GM23338 (cell line): ENCODE data around the gene RBFOX1.

Source experiments
- CREB1 ChIP-seq: fragments of 250-450 bp; sonication (Bioruptor Pico); IDR thresholded peaks from 2 replicates; pipeline ENCODE4 v1.5.0; 2020; ENCODE audit warnings: low read depth, mild to moderate bottlenecking, moderate library complexity
- EZH2 ChIP-seq: fragments of 200-600 bp; sonication (generic); IDR thresholded peaks from one replicate; pipeline ENCODE4 v1.8.0; 2017; ENCODE audit warnings: antibody characterized with exemption, mild to moderate bottlenecking, low read depth; ENCODE audit not compliant: unreplicated experiment
- EZH2phosphoT487 ChIP-seq: fragments of 200-600 bp; sonication (generic); IDR thresholded peaks from one replicate; pipeline ENCODE4 v1.8.1; 2018; ENCODE audit warnings: antibody characterized with exemption; ENCODE audit not compliant: unreplicated experiment
- JUNB ChIP-seq: IDR thresholded peaks from one replicate; pipeline ENCODE4 v1.6.1; 2016; ENCODE audit warnings: antibody characterized with exemption; ENCODE audit not compliant: unreplicated experiment
- NANOG ChIP-seq: IDR thresholded peaks from 2 replicates; pipeline ENCODE4 v1.6.1; 2016; ENCODE audit warnings: antibody characterized with exemption, borderline replicate concordance
- POLR2AphosphoS5 ChIP-seq: IDR thresholded peaks from 2 replicates; pipeline ENCODE4 v1.6.1; 2016; ENCODE audit warnings: antibody characterized with exemption, low read depth
- STAT1 ChIP-seq: IDR thresholded peaks from one replicate; pipeline ENCODE4 v1.6.1; 2016; ENCODE audit warnings: antibody characterized with exemption; ENCODE audit not compliant: unreplicated experiment
- ZNF114 ChIP-seq: fragments of 250-450 bp; sonication (Bioruptor Pico); IDR thresholded peaks from 2 replicates; pipeline ENCODE4 v1.5.0; 2020; ENCODE audit warnings: mild to moderate bottlenecking, moderate library complexity
- ZNF331 ChIP-seq: fragments of 250-450 bp; sonication (Bioruptor Pico); IDR thresholded peaks from 2 replicates; pipeline ENCODE4 v1.5.0; 2020; ENCODE audit warnings: low read depth, mild to moderate bottlenecking, moderate library complexity
- TF ChIP-seq, protein P1 (sequence below), 2 experiments: fragments of 200-600 bp in 1 of 2; sonication (generic) in 1 of 2; conservative IDR thresholded peaks; 2 replicates each; pipeline versions ENCODE4 v1.5.1 to v1.6.1; 2016 to 2017; ENCODE audit warnings: antibody characterized with exemption in 2 of 2, low read depth in 2 of 2, mild to moderate bottlenecking in 2 of 2, moderate library complexity in 1 of 2
- TF ChIP-seq, protein P2 (sequence below): IDR thresholded peaks from one replicate; pipeline ENCODE4 v1.6.1; 2018; ENCODE audit warnings: antibody characterized with exemption; ENCODE audit not compliant: unreplicated experiment
- TF ChIP-seq, protein P3 (sequence below): IDR thresholded peaks from 2 replicates; pipeline ENCODE4 v1.6.1; 2016; ENCODE audit warnings: antibody characterized with exemption

DNA sequence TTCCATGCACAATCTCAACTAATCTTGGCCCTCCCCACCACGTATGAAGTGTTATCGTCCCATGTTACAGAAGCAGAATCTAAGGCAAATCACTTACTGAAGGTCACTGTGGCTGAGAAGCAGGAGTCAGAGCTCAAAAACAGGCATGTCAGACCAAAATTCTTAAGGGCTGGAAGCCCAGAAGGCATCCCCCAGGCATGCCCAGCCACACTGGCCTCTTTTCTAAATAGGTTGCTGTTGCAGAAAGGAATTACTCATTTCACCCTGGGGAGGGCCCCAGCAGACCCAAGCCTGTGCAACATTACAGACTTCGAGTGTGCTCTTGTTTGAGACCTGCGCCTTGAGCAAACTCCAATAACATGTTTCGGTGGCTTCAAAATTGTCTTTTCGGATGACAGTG is 194.1 kb downstream of the RBFOX1 start:
- no peak for TF ChIP-seq EZH2
- TF ChIP-seq, protein P1, sequence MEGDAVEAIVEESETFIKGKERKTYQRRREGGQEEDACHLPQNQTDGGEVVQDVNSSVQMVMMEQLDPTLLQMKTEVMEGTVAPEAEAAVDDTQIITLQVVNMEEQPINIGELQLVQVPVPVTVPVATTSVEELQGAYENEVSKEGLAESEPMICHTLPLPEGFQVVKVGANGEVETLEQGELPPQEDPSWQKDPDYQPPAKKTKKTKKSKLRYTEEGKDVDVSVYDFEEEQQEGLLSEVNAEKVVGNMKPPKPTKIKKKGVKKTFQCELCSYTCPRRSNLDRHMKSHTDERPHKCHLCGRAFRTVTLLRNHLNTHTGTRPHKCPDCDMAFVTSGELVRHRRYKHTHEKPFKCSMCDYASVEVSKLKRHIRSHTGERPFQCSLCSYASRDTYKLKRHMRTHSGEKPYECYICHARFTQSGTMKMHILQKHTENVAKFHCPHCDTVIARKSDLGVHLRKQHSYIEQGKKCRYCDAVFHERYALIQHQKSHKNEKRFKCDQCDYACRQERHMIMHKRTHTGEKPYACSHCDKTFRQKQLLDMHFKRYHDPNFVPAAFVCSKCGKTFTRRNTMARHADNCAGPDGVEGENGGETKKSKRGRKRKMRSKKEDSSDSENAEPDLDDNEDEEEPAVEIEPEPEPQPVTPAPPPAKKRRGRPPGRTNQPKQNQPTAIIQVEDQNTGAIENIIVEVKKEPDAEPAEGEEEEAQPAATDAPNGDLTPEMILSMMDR (conservative IDR thresholded peaks at IDR 0.05; ENCODE audit: low read depth in 2 of 2): no peak
- no peak for TF ChIP-seq EZH2phosphoT487
- no peak for TF ChIP-seq POLR2AphosphoS5
- TF ChIP-seq, protein P2, sequence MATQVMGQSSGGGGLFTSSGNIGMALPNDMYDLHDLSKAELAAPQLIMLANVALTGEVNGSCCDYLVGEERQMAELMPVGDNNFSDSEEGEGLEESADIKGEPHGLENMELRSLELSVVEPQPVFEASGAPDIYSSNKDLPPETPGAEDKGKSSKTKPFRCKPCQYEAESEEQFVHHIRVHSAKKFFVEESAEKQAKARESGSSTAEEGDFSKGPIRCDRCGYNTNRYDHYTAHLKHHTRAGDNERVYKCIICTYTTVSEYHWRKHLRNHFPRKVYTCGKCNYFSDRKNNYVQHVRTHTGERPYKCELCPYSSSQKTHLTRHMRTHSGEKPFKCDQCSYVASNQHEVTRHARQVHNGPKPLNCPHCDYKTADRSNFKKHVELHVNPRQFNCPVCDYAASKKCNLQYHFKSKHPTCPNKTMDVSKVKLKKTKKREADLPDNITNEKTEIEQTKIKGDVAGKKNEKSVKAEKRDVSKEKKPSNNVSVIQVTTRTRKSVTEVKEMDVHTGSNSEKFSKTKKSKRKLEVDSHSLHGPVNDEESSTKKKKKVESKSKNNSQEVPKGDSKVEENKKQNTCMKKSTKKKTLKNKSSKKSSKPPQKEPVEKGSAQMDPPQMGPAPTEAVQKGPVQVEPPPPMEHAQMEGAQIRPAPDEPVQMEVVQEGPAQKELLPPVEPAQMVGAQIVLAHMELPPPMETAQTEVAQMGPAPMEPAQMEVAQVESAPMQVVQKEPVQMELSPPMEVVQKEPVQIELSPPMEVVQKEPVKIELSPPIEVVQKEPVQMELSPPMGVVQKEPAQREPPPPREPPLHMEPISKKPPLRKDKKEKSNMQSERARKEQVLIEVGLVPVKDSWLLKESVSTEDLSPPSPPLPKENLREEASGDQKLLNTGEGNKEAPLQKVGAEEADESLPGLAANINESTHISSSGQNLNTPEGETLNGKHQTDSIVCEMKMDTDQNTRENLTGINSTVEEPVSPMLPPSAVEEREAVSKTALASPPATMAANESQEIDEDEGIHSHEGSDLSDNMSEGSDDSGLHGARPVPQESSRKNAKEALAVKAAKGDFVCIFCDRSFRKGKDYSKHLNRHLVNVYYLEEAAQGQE: no peak
- no peak for TF ChIP-seq CREB1 (CRISPR knock-in tag)
- no peak for TF ChIP-seq ZNF114 (CRISPR knock-in tag)
- TF ChIP-seq JUNB: no peak
- no peak for TF ChIP-seq NANOG
- no peak for TF ChIP-seq STAT1
- TF ChIP-seq, protein P3, sequence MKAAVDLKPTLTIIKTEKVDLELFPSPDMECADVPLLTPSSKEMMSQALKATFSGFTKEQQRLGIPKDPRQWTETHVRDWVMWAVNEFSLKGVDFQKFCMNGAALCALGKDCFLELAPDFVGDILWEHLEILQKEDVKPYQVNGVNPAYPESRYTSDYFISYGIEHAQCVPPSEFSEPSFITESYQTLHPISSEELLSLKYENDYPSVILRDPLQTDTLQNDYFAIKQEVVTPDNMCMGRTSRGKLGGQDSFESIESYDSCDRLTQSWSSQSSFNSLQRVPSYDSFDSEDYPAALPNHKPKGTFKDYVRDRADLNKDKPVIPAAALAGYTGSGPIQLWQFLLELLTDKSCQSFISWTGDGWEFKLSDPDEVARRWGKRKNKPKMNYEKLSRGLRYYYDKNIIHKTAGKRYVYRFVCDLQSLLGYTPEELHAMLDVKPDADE: no peak
- TF ChIP-seq ZNF331 (CRISPR knock-in tag): no peak
